Psoas muscle (tissue), 8 donors: Measurements from ENCODE around the gene BICD1. TPM values are rescaled to one million over a fixed set of nuclear protein-coding genes. Genes with fewer than 3 reads are reported as not detected.

ENCODE experiments used
- ATAC-seq, 4 donors: fragments of 200-7000 bp; cut with Tn5 transposase; one replicate each; pipeline ENCODE4 v1.9.1; 2020; ENCODE audit warnings: moderate library complexity in 3 of 4, mild to moderate bottlenecking in 2 of 4
- DNase-seq, 2 donors: peaks; one replicate each; pipeline ENCODE4 v3.0.0-alpha.2; 2020
- H3K27ac ChIP-seq: fragments of 200-600 bp; one replicate; pipeline ENCODE4 v1.8.0; 2022
- H3K27me3 ChIP-seq, 3 donors: fragments of 200-600 bp in 1 of 3; one replicate each; pipeline versions ENCODE4 v1.6.1 to v1.8.0; 2013 to 2022; ENCODE audit warnings: low read length in 2 of 3, mild to moderate bottlenecking in 2 of 3, moderate library complexity in 1 of 3; ENCODE audit not compliant: insufficient read depth in 3 of 3
- H3K36me3 ChIP-seq, 2 donors: fragments of 200-600 bp in 1 of 2; one replicate each; pipeline versions ENCODE4 v1.6.1 to v1.8.0; 2013 to 2022; ENCODE audit warnings: low read depth in 1 of 2, mild to moderate bottlenecking in 1 of 2, moderate library complexity in 1 of 2; ENCODE audit not compliant: insufficient read depth in 1 of 2
- H3K4me1 ChIP-seq: fragments of 200-600 bp; one replicate; pipeline ENCODE4 v1.8.0; 2022
- H3K4me3 ChIP-seq: fragments of 200-600 bp; one replicate; pipeline ENCODE4 v1.8.0; 2022; ENCODE audit warnings: mild to moderate bottlenecking
- H3K9me3 ChIP-seq: fragments of 200-600 bp; one replicate; pipeline ENCODE4 v1.8.0; 2022
- CTCF ChIP-seq: fragments of 200-600 bp; IDR thresholded peaks from one replicate; pipeline ENCODE4 v1.8.0; 2022; ENCODE audit warnings: antibody characterized with exemption
- WGBS, 3 donors: extraction: QIAGEN DNeasy Blood & Tissue Kit; methylation state at CpG; one replicate each; pipeline versions ENCODE4 v1.1.6 to v1.1.7; 2013; 5-methylcytosine and 5-hydroxymethylcytosine counted together
- intact Hi-C, 2 donors: fragments of 100-400 bp; cut with DNase I; formaldehyde crosslinking; loops; one replicate each; pipeline versions ENCODE4 v1.11.0 to v1.14.2; 2022
- polyA plus RNA-seq, 3 donors: library from polyadenylated mRNA; stranded (reverse); fragments of 200-250 nt; gene quantifications; one replicate each; pipeline ENCODE4 v1.2.3, GENCODE V29; 2013
- total RNA-seq, 4 donors: library from RNA; stranded (reverse); fragmentation: NEBNext Ultra II Directional in 2 of 4; extraction: Animal tissue kit (Norgen Biotek cat#: 25700) in 2 of 4; gene quantifications; one replicate each; pipeline versions ENCODE4 v1.2.1 to v1.2.4, GENCODE V29; 2021 to 2023
- donor health status: healthy with polysubstance abuse.
- donor health status: DM: no; HTN: no; CAD: no; lungs with moderate emphysema.
- donor health status: Bipolar disorder and iron deficiency.
- donor health status: healthy.
- donor health status: DM: yes; HTN: yes; CAD: no.
- donor health status: DM: no; HTN: no; CAD: no.
- donor health status: DM: no; HTN: no; CAD: no.
- donor health status: DM: yes; HTN: yes; CAD: no.

Gene BICD1
- total and polyA plus RNA-seq, 7 donors = 0.55 to 9.8 (median 2.8) TPM

GRCh38 chr12:32343496-32343895 lies 236.8 kb downstream of the BICD1 start:
- no peaks in the 10 kb centered on the region for H3K36me3 ChIP-seq
- no peak for DNase-seq

GRCh38 chr12:32344047-32344446 lies 237.4 kb downstream of the BICD1 start:
- ATAC-seq = no peak
- TF ChIP-seq CTCF = no peak
- Histone ChIP-seq H3K9me3 (no peaks in the 10 kb centered on the region), H3K27ac (no peak overlapping the region), H3K4me3 (no peak overlapping the region), H3K36me3 (no peaks in the 10 kb centered on the region), H3K27me3 (no peaks in the 10 kb centered on the region), H3K4me1 (no peaks in the 10 kb centered on the region)
- no peak for DNase-seq
- 81 to 90% (median 85%) methylated on average over 7 of the region's 7 CpGs for WGBS, 3 donors
- intact Hi-C loops = no loop called here

More at GRCh38 chr12:32343496-32343895, 236.8 kb downstream of the BICD1 start:
- intact Hi-C loops = no loop called here
- WGBS, 3 donors = 97 to 100% (median 99%) methylated on average over 1 of the region's 1 CpG
- Histone ChIP-seq H3K27me3 (no peaks in the 10 kb centered on the region), H3K9me3 (no peaks in the 10 kb centered on the region), H3K4me1 (no peaks in the 10 kb centered on the region), H3K27ac (no peak overlapping the region), H3K4me3 (no peak overlapping the region)
- no peak for TF ChIP-seq CTCF
- no peak for ATAC-seq

GRCh38 chr12:32353540-32353939 lies 246.9 kb downstream of the BICD1 start:
- Histone ChIP-seq H3K9me3 (no peaks in the 10 kb centered on the region), H3K4me1 (no peaks in the 10 kb centered on the region), H3K36me3 (no peaks in the 10 kb centered on the region), H3K27me3 (no peaks in the 10 kb centered on the region), H3K4me3 (no peak overlapping the region), H3K27ac (no peak overlapping the region)
- WGBS, 3 donors = 68 to 84% (median 69%) methylated on average over 1 of the region's 1 CpG
- ATAC-seq (no peak), DNase-seq (no peak)
- TF ChIP-seq CTCF = no peak
- intact Hi-C loops = no loop called here

GRCh38 chr12:32357601-32358249 lies 251.1 kb downstream of the BICD1 start:
- no peak for DNase-seq
- no peaks in the 10 kb centered on the region for H3K27me3 ChIP-seq
- H3K27ac ChIP-seq = no peak overlapping the region
- H3K4me3 ChIP-seq = no peak overlapping the region
- H3K4me1 ChIP-seq = no peaks in the 10 kb centered on the region
- no peak for TF ChIP-seq CTCF
- no peaks in the 10 kb centered on the region for H3K9me3 ChIP-seq
- no peak for ATAC-seq
- intact Hi-C loops = no loop called here
- WGBS, 3 donors = 96% methylated on average over 8 of the region's 8 CpGs
- no peaks in the 10 kb centered on the region for H3K36me3 ChIP-seq

- Histone ChIP-seq H3K4me1 (no peaks in the 10 kb centered on the region), H3K9me3 (no peaks in the 10 kb centered on the region), H3K4me3 (no peak overlapping the region), H3K27me3 (no peaks in the 10 kb centered on the region), H3K36me3 (no peaks in the 10 kb centered on the region), H3K27ac (no peak overlapping the region)
- no peak for DNase-seq
- ATAC-seq = no peak
- intact Hi-C loops = no loop called here
- TF ChIP-seq CTCF = no peak
- 85 to 94% (median 92%) methylated on average over 6 of the region's 6 CpGs for WGBS, 3 donors
These were observed 254.3 kb downstream of the BICD1 start for GRCh38 chr12:32360956-32361355.
